Thyroid gland (tissue), 4 donors: ENCODE data around the gene ID3. TPM values are rescaled to one million over a fixed set of nuclear protein-coding genes. Genes with fewer than 3 reads are reported as not detected.

Source experiments
- DNase-seq, 2 donors: peaks; one replicate each; pipeline ENCODE4 v3.0.0-alpha.2; 2019
- H3K27ac ChIP-seq, 3 donors: fragments of 200-600 bp; sonication (generic); 1 replicate in 2 of 3; 2 replicates in 1 of 3; pipeline ENCODE4 v1.5.1; 2016 to 2019; ENCODE audit warnings: mild to moderate bottlenecking in 1 of 3, moderate library complexity in 1 of 3
- H3K27me3 ChIP-seq: fragments of 200-600 bp; sonication (generic); one replicate; pipeline ENCODE4 v1.5.1; 2019
- H3K36me3 ChIP-seq, 2 donors: fragments of 200-600 bp; sonication (generic); one replicate each; pipeline ENCODE4 v1.5.1; 2016 to 2019
- H3K4me1 ChIP-seq, 2 donors: fragments of 200-600 bp; sonication (generic); one replicate each; pipeline ENCODE4 v1.5.1; 2017 to 2019
- H3K4me3 ChIP-seq, 3 donors: fragments of 200-600 bp; sonication (generic); replicated peaks in 1 of 3; 1 replicate in 2 of 3; 2 replicates in 1 of 3; pipeline ENCODE4 v1.5.1; 2016; ENCODE audit warnings: mild to moderate bottlenecking in 1 of 3
- H3K9me3 ChIP-seq: fragments of 200-600 bp; sonication (generic); one replicate; pipeline ENCODE4 v1.5.1; 2017
- POLR2A ChIP-seq, 2 donors: fragments of 450-650 bp; IDR thresholded peaks; one replicate each; pipeline ENCODE4 v1.6.1; 2017; ENCODE audit warnings: antibody characterized with exemption in 2 of 2, mild to moderate bottlenecking in 2 of 2, moderate library complexity in 1 of 2
- WGBS, 2 donors: methylation state at CpG; one replicate each; pipeline ENCODE4 v1.1.5; 2017; 5-methylcytosine and 5-hydroxymethylcytosine counted together
- intact Hi-C: fragments of 100-400 bp; cut with DNase I; formaldehyde crosslinking; loops from one replicate; pipeline ENCODE4 v1.15.1; 2023
- total RNA-seq, 4 donors: library from RNA; depleted of rRNA; stranded (reverse); fragments of >200 nt; gene quantifications; one replicate each; pipeline ENCODE4 v1.2.3, GENCODE V29; 2016
- TF ChIP-seq, protein P1 (sequence below), 6 experiments: fragments of 200-600 bp in 3 of 6; fragments of 450-650 bp in 3 of 6; sonication (generic) in 3 of 6; IDR thresholded peaks; one replicate each; pipeline ENCODE4 v1.5.1; 2016 to 2019; ENCODE audit warnings: antibody characterized with exemption in 6 of 6, mild to moderate bottlenecking in 2 of 6, inconsistent platforms in 1 of 6, moderate library complexity in 1 of 6

Gene ID3
- total RNA-seq, 4 donors from 2014 or later: 279 to 388 (median 343) TPM

DNA sequence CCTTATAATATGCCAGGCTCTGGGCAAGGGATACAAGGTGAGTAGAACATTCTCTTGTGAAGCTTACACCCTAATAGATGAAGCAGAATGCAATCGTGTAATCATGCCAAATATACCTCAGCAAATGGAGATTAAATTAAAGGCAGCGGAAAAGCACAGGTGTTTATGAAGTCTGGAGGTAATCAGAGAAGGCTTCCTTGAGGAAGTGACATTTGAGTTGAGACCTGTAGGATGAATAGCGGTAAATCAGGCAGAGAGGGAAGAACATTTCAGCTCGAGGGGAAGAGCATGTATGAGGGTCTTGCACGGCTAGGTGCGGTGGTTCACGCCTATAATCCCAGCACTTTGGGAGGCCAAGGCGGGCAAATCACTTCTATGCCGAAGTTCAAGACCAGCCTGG lies 41.7 kb downstream of the ID3 start:
- intact Hi-C loops: no loop called here
- 86 to 94% methylated on average over 9 of the region's 9 CpGs for WGBS, 2 donors

DNA sequence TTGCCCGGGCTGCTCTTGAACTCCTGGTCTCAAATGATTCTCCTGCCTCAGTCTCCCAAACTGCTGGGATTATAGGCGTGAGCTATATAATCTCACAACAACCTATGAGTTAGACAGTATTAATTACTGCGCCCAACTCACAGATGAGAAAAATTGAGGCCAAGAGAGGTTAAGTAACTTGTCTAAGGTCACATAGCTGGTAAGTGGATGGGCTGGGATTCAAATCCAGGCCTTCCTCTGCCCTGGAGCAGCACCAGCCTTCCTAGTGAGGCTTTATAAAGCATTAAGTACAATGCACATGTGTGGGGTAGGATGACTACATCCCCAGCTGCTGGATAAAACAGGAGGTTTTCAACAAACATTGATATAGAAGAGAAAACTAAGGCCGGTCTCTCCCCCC lies 43.4 kb downstream of the ID3 start:
- intact Hi-C loops: no loop called here

More for the DNA sequence above, 41.7 kb downstream of the ID3 start:
- TF ChIP-seq, protein P1, sequence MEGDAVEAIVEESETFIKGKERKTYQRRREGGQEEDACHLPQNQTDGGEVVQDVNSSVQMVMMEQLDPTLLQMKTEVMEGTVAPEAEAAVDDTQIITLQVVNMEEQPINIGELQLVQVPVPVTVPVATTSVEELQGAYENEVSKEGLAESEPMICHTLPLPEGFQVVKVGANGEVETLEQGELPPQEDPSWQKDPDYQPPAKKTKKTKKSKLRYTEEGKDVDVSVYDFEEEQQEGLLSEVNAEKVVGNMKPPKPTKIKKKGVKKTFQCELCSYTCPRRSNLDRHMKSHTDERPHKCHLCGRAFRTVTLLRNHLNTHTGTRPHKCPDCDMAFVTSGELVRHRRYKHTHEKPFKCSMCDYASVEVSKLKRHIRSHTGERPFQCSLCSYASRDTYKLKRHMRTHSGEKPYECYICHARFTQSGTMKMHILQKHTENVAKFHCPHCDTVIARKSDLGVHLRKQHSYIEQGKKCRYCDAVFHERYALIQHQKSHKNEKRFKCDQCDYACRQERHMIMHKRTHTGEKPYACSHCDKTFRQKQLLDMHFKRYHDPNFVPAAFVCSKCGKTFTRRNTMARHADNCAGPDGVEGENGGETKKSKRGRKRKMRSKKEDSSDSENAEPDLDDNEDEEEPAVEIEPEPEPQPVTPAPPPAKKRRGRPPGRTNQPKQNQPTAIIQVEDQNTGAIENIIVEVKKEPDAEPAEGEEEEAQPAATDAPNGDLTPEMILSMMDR (IDR thresholded peaks at IDR 0.05): no peak
- no peak for TF ChIP-seq POLR2A (IDR thresholded peaks at IDR 0.05)
- Histone ChIP-seq H3K4me3 (no peak overlapping the region), H3K27me3 (no peaks in the 10 kb centered on the region), H3K27ac (no peak overlapping the region), H3K9me3 (no peaks in the 10 kb centered on the region), H3K36me3 (no peaks in the 10 kb centered on the region), H3K4me1 (no peaks in the 10 kb centered on the region)
- no peak for DNase-seq

DNA sequence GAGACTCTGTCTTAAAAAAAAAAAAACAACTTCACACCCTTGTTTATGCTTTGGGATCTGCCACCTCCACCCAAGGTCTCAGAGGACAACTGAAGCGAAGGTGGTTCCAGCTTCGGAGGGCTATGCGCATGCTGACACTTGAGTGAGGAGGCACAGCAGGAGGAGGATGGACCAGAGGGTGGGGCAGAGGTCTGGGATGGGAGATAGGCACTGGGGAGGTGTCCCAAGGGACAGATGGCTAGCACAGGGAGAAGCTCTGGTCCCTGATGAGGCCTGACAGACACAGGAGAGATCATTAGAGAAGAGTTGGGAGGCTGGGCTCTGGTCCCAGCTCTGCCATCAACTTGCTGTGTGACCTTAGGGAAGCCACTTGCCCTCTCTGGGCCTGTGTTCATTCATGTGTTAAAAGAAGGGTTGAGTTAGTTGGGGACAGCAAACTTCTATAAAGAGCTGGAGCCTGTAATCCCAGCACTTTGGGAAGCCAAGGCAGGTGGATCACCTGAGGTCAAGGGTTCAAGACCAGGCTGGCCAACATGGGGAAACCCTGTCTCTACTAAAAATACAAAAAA lies 45.1 kb downstream of the ID3 start:
- Histone ChIP-seq H3K9me3 (no peaks in the 10 kb centered on the region), H3K36me3 (no peaks in the 10 kb centered on the region), H3K4me3 (no peak overlapping the region), H3K27ac (no peak overlapping the region), H3K4me1 (no peaks in the 10 kb centered on the region), H3K27me3 (no peaks in the 10 kb centered on the region)
- intact Hi-C loops: no loop called here
- TF ChIP-seq POLR2A (IDR thresholded peaks at IDR 0.05): no peak
- TF ChIP-seq, protein P1 (IDR thresholded peaks at IDR 0.05): no peak
- no peak for DNase-seq
- 94 to 95% methylated on average over 3 of the region's 3 CpGs for WGBS, 2 donors

More for the DNA sequence above, 43.4 kb downstream of the ID3 start:
- H3K4me3 ChIP-seq: no peak overlapping the region
- no peaks in the 10 kb centered on the region for H3K27me3 ChIP-seq
- no peaks in the 10 kb centered on the region for H3K36me3 ChIP-seq
- no peak for DNase-seq
- H3K4me1 ChIP-seq: no peaks in the 10 kb centered on the region
- TF ChIP-seq, protein P1 (IDR thresholded peaks at IDR 0.05): no peak
- TF ChIP-seq POLR2A (IDR thresholded peaks at IDR 0.05): no peak
- no peaks in the 10 kb centered on the region for H3K9me3 ChIP-seq
- 96 to 99% methylated on average over 4 of the region's 4 CpGs for WGBS, 2 donors
- no peak overlapping the region for H3K27ac ChIP-seq

- Histone ChIP-seq H3K4me3 (no peak overlapping the region), H3K9me3 (no peaks in the 10 kb centered on the region), H3K27me3 (no peaks in the 10 kb centered on the region), H3K4me1 (peaks cover 0 to 3% of the 10 kb centered on the region in 2 donors), H3K36me3 (no peaks in the 10 kb centered on the region), H3K27ac (no peak overlapping the region)
- WGBS, 2 donors: 91 to 98% methylated on average over 15 of the region's 15 CpGs
- DNase-seq: no peak
- intact Hi-C loops: no loop called here
- TF ChIP-seq POLR2A (IDR thresholded peaks at IDR 0.05): no peak
- TF ChIP-seq, protein P1 (IDR thresholded peaks at IDR 0.05): no peak
Observed at GRCh38 chr1:23509896-23510295, 49.4 kb downstream of the ID3 start.

Other genes with a start within 250 kb of the ID3 start
- 100 to 1,000 TPM in 2 of 4 donors, 10 to 100 TPM in 2; 82.8 to 107 (median 99.4) TPM for gene HNRNPR, start 215.2 kb downstream of the ID3 start, total RNA-seq
- gene ZNF436, start 189.7 kb downstream of the ID3 start, total RNA-seq: 10 to 100 TPM; 22.0 to 44.0 (median 31.1) TPM
- 10 to 100 TPM; 26.8 to 50.4 (median 48.0) TPM for gene TCEA3, start 134.8 kb downstream of the ID3 start, total RNA-seq
- gene ASAP3, start 75.3 kb downstream of the ID3 start, total RNA-seq: 10 to 100 TPM; 69.3 to 75.7 (median 73.6) TPM
- under 1 TPM in 3 of 4 donors, not detected in 1; 0.10 to 0.27 (median 0.17) TPM for gene E2F2, start 28.3 kb downstream of the ID3 start, total RNA-seq
- gene RPL11, start 132.3 kb upstream of the ID3 start, total RNA-seq: 1,000 to 10,000 TPM in 1 of 4 donors, 100 to 1,000 TPM in 3; 669 to 1,720 (median 801) TPM
- gene ELOA, start 184.0 kb upstream of the ID3 start, total RNA-seq: 10 to 100 TPM; 33.3 to 49.9 (median 40.5) TPM
- 10 to 100 TPM; 55.3 to 75.8 (median 60.0) TPM for gene PITHD1, start 218.9 kb upstream of the ID3 start, total RNA-seq
- gene LYPLA2, start 231.6 kb upstream of the ID3 start, total RNA-seq: 10 to 100 TPM; 31.3 to 75.4 (median 60.6) TPM
- gene GALE, start 241.3 kb upstream of the ID3 start, total RNA-seq: 10 to 100 TPM in 2 of 4 donors, 1 to 10 TPM in 2; 4.6 to 12.6 (median 8.4) TPM